ENCODE data around the gene AGR2.
A peak's percentile ranks its signal among the peaks of the same experiment; 100 is the strongest.

Gene AGR2

DNA sequence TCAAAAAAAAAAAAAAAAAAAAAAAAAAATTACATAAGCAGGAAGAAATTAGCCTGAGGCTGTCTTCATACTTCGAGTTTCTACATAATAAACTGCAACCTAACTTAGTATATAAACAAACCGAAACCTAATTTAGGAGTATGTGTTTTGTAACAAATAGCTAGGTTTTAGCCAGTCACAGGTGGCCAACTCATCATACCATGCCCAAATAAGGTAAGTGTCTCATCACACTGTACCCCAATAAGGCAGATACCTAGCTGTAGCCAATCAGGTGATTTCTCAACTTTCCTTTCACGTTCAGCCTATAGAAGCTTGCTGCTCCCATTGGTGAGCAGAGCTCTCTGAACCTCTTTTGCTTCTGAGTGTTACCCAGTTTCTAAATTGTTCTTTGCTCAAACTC, 13.9 kb upstream of the AGR2 start:
- TF ChIP-seq, protein P1, sequence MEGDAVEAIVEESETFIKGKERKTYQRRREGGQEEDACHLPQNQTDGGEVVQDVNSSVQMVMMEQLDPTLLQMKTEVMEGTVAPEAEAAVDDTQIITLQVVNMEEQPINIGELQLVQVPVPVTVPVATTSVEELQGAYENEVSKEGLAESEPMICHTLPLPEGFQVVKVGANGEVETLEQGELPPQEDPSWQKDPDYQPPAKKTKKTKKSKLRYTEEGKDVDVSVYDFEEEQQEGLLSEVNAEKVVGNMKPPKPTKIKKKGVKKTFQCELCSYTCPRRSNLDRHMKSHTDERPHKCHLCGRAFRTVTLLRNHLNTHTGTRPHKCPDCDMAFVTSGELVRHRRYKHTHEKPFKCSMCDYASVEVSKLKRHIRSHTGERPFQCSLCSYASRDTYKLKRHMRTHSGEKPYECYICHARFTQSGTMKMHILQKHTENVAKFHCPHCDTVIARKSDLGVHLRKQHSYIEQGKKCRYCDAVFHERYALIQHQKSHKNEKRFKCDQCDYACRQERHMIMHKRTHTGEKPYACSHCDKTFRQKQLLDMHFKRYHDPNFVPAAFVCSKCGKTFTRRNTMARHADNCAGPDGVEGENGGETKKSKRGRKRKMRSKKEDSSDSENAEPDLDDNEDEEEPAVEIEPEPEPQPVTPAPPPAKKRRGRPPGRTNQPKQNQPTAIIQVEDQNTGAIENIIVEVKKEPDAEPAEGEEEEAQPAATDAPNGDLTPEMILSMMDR (IDR thresholded peaks at IDR 0.05; ENCODE audit: low read depth, low read length, missing control alignments) = no peak

DNA sequence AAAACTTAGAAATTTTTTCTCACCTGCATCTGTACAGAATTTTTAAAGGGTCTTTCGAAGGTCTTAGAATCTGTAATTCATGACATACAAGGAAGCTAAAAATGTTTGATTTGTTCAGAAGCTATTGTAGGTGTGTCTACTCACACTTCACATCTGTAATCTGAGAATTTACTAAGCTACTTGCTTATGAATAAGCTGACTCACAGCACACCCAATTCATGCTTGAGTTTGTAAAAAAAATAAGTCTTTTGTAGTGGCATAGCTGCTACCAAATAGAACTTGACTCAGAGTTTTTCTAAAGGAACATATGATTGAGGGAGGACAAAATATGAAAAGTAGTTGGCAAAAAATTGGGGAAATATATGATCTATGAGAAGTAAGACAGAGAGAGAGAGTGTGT, 12.7 kb upstream of the AGR2 start:
- in situ Hi-C loops (cut with HindIII; ENCODE audit: low pct_ligation_motif_present, low sequenced_read_pairs) = no loop called here
- no peak overlapping the region for H3K4me3 ChIP-seq (ENCODE audit: low read depth, low read length)
- H3K27ac ChIP-seq = no peak overlapping the region
- no peaks in the 10 kb centered on the region for H3K36me3 ChIP-seq (replicated peaks)
- TF ChIP-seq, protein P1 (IDR thresholded peaks at IDR 0.05; ENCODE audit: low read depth, low read length, missing control alignments) = no peak
- no peaks in the 10 kb centered on the region for H3K27me3 ChIP-seq (replicated peaks)
- peak; percentile 50 for DNase-seq

More for the DNA sequence above, 13.9 kb upstream of the AGR2 start:
- H3K27ac ChIP-seq = no peak overlapping the region
- no peak overlapping the region for H3K4me3 ChIP-seq (ENCODE audit: low read depth, low read length)
- no peaks in the 10 kb centered on the region for H3K36me3 ChIP-seq (replicated peaks)
- no peak for DNase-seq
- in situ Hi-C loops (cut with HindIII; ENCODE audit: low pct_ligation_motif_present, low sequenced_read_pairs) = no loop called here
- H3K27me3 ChIP-seq (replicated peaks) = no peaks in the 10 kb centered on the region

DNA sequence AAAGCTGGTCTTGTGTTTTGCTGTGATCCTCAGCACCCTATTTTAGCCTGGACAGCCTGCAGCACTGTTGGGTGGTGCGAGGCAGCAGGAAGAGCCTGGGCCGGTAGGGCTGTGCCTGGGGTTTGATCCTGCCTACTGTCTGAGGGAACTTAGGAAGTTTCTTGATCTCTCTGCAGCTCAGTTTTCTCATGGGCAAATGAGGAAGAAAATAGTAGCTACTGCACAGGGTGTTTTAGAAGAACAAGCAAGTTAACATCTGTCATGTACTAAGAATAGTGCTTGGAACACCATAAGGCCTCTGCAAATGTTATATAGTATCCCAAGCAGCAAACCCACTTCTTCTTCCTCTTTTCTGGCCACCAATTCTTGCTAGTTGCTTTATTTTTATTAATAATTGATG, 12.0 kb upstream of the AGR2 start:
- no peak overlapping the region for H3K27ac ChIP-seq
- no peaks in the 10 kb centered on the region for H3K36me3 ChIP-seq (replicated peaks)
- in situ Hi-C loops (cut with HindIII; ENCODE audit: low pct_ligation_motif_present, low sequenced_read_pairs) = no loop called here
- H3K4me3 ChIP-seq (ENCODE audit: low read depth, low read length) = no peak overlapping the region
- TF ChIP-seq, protein P1 (IDR thresholded peaks at IDR 0.05; ENCODE audit: low read depth, low read length, missing control alignments) = no peak
- DNase-seq = no peak
- no peaks in the 10 kb centered on the region for H3K27me3 ChIP-seq (replicated peaks)

DNA sequence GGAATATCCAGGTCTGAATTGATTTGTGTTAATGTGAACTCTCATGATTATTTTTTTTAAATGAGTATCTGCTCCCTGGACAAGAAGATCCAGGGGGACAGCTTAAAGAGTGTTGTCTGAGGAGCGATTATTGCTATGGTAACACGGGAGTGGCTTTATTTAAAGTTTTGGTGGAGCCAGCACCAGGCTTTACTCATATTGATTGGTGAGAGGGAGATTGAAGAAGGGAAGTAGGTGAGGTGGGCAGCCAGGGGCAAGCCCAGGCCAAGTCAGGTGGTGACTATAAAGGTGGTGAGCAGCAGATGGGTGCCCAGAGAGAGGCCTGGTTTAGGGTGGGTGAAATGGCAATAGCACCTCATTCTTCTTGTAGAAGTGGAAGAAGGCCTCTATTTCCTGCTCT, 10.2 kb upstream of the AGR2 start:
- no peaks in the 10 kb centered on the region for H3K36me3 ChIP-seq (replicated peaks)
- DNase-seq = no peak
- H3K27me3 ChIP-seq (replicated peaks) = no peaks in the 10 kb centered on the region
- H3K27ac ChIP-seq = no peak overlapping the region
- TF ChIP-seq, protein P1 (IDR thresholded peaks at IDR 0.05; ENCODE audit: low read depth, low read length, missing control alignments) = no peak
- in situ Hi-C loops (cut with HindIII; ENCODE audit: low pct_ligation_motif_present, low sequenced_read_pairs) = no loop called here
- H3K4me3 ChIP-seq (ENCODE audit: low read depth, low read length) = no peak overlapping the region

DNA sequence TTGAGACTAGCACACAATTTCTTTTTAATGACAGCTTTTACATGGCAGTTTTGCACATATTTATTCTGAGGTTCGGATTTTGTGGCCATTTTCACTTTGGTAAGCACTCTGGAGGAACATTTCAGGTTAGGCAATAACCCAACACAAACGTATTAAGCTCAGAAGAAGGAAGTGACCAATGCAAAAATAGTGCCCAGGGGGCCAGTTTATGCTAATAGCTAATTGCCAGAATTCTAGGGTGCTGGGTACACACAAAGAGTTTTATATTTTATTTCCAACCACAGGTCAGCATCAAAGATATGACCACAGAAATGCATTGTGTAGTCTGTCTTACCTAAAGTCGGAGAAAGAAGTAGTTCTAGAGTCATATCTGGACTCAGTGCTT, 8.4 kb upstream of the AGR2 start:
- no peak overlapping the region for H3K4me3 ChIP-seq (ENCODE audit: low read depth, low read length)
- DNase-seq = no peak
- TF ChIP-seq, protein P1 (IDR thresholded peaks at IDR 0.05; ENCODE audit: low read depth, low read length, missing control alignments) = no peak
- in situ Hi-C loops (cut with HindIII; ENCODE audit: low pct_ligation_motif_present, low sequenced_read_pairs) = no loop called here
- H3K27me3 ChIP-seq (replicated peaks) = no peaks in the 10 kb centered on the region
- H3K36me3 ChIP-seq (replicated peaks) = no peaks in the 10 kb centered on the region
- no peak overlapping the region for H3K27ac ChIP-seq

DNA sequence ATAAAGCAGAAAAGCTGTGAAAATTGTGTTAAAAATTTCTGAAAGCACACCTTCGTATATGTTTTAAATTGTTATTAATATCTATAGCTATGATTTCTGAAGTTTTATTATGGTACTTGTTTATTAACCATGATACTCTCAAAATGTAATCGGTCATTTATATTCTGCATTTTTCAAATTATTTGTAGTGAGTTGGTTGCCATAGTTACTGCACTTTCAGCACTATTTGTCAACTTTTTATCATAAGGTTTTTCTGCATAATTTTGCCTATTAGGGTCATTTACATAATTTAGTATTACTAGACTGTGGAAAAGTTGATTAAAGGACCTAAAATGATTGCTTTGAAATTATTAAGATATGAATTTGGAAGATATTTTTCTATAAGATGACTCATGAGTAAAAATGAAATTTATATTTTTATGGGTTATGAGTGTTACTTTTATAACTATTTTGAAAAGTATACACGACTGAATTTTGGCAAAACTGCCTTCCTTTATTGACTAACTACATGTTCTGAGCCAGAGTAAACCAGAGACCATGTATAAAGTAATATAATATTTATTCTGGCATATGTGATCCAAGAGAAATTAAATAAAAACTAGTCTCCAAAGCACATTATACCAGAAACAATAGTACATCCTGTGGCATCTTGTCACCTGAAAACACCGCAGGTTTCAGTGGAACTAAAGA, 7.9 kb upstream of the AGR2 start:
- no peak for DNase-seq
- H3K4me3 ChIP-seq (ENCODE audit: low read depth, low read length) = no peak overlapping the region
- in situ Hi-C loops (cut with HindIII; ENCODE audit: low pct_ligation_motif_present, low sequenced_read_pairs) = no loop called here
- peak overlapping the region; percentile 61 for H3K27ac ChIP-seq
- no peaks in the 10 kb centered on the region for H3K36me3 ChIP-seq (replicated peaks)
- TF ChIP-seq, protein P1 (IDR thresholded peaks at IDR 0.05; ENCODE audit: low read depth, low read length, missing control alignments) = no peak
- no peaks in the 10 kb centered on the region for H3K27me3 ChIP-seq (replicated peaks)
